PFSK-1 (cell line): ENCODE results near the gene DMGDH.

Experiments used
- FOXP2 ChIP-seq: optimal IDR thresholded peaks from 2 replicates; pipeline ENCODE3; 2011; ENCODE audit warnings: borderline replicate concordance, control low read depth, inconsistent platforms; ENCODE audit not compliant: insufficient read depth; ENCODE audit errors: extremely low read length, extremely low read depth
- POLR2AphosphoS5 ChIP-seq: IDR thresholded peaks from 2 replicates; pipeline ENCODE4 v1.6.1; 2012; ENCODE audit warnings: low read depth, mild to moderate bottlenecking, control low read depth, low read length, moderate library complexity
- REST ChIP-seq, 2 experiments: IDR thresholded peaks; 2 replicates each; pipeline versions ENCODE4 v1.6.1 to v1.8.0; 2011 to 2012; ENCODE audit warnings: low read depth in 2 of 2, low read length in 2 of 2, control low read depth in 1 of 2, inconsistent platforms in 1 of 2, mild to moderate bottlenecking in 1 of 2, moderate library complexity in 1 of 2; ENCODE audit not compliant: insufficient read depth in 1 of 2
- SIN3A ChIP-seq: IDR thresholded peaks from 2 replicates; pipeline ENCODE4 v1.6.1; 2012; ENCODE audit warnings: mild to moderate bottlenecking, low read length, moderate library complexity, borderline replicate concordance; ENCODE audit not compliant: insufficient read depth
- TAF1 ChIP-seq: IDR thresholded peaks from 2 replicates; pipeline ENCODE4 v1.6.1; 2012; ENCODE audit warnings: low read length, control low read depth, borderline replicate concordance; ENCODE audit not compliant: insufficient read depth

DMGDH gene

GRCh38 chr5:79032782-79033181 is 36.7 kb downstream of the DMGDH start:
- TF ChIP-seq REST (IDR thresholded peaks at IDR 0.05; ENCODE audit: insufficient read depth in 1 of 2, low read depth in 2 of 2, low read length in 2 of 2) (no peak), POLR2AphosphoS5 (no peak), SIN3A (no peak), FOXP2 (no peak), TAF1 (no peak)

DNA sequence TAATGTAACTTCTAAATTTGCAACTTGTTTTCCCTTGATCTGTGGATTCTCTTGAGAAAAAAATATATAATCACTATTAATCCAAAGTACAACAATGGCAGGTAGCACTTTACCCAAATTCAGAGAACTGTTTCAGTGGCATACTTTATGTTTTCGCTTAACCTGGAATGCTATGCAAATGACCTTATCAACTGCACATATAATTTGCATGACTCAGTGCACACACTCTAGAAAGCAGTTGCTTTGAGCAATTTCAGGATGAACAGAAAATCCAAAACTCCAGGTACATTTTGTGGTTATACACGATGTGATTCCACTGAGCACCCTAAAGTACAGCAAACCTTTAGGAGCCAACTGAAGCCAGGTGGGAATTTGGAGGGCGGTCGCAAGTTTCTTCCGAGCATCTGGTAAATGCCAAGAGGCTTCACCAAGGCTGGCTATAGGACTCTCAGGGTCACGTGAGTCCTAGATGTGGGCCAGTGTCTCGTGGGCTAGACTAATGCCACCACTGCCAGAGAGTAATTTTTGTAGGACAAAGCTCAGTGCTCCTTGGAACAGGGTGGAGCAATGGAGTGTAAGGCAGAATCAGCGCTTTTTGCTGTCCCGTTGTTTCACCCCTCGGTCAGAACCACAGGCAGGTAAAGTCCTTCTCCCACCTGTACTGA is 37.3 kb downstream of the DMGDH start:
- TF ChIP-seq REST (IDR thresholded peaks at IDR 0.05; ENCODE audit: insufficient read depth in 1 of 2, low read depth in 2 of 2, low read length in 2 of 2), result no peak
- TF ChIP-seq FOXP2, result no peak
- TF ChIP-seq SIN3A, result no peak
- no peak for TF ChIP-seq TAF1
- TF ChIP-seq POLR2AphosphoS5, result no peak

GRCh38 chr5:79031485-79031867 is 38.0 kb downstream of the DMGDH start:
- no peak for TF ChIP-seq REST (IDR thresholded peaks at IDR 0.05; ENCODE audit: insufficient read depth in 1 of 2, low read depth in 2 of 2, low read length in 2 of 2)
- TF ChIP-seq TAF1, result no peak
- TF ChIP-seq FOXP2, result no peak
- TF ChIP-seq POLR2AphosphoS5, result no peak
- TF ChIP-seq SIN3A, result no peak

DNA sequence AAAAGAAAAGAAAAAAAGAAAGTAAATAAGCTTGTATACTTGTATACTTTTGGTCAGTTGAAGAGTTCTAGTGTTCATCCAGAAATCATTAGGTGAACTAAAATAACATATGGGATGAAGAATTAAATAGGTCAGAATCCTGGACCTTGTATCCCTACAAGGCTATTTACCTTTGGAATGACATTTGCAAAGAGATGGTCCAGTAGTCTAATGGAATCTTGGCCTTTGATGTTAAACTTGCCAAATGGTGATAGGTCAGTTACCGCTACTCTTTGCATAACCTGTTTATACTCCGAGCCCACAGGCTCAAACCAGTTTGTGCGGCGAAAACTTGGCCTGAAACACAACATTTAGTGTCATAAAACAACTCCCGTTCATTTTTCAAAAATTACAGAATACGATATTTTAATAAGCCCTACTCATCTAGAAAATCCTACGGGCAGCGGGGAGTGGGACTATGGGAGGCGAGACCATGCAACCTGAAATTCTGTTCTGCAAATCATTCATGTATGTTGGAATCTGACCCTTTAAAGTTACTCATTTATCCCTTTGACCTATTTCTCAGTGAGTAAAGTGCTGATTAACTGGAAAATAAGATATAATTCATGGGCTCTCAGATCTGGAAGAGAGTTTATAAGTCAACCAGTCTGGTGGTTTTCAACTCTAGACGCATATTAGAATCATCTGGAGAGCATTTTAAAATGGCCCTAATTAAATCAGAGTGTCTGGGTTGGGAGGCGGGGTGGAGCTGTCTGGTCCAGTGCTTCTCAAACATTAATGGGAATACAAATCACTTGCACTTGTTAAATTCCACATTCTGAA is 38.6 kb downstream of the DMGDH start:
- TF ChIP-seq FOXP2 (no peak), TAF1 (no peak), SIN3A (no peak), POLR2AphosphoS5 (no peak), REST (IDR thresholded peaks at IDR 0.05; ENCODE audit: insufficient read depth in 1 of 2, low read depth in 2 of 2, low read length in 2 of 2) (no peak)
